ENCODE measurements around the gene NUDT8. TPM values are rescaled to one million over a fixed set of nuclear protein-coding genes. Genes with fewer than 3 reads are reported as not detected.
"Not testable (repeated sequence)": the region's sequence is repeated elsewhere in the genome, so short reads cannot be mapped to it uniquely, and the experiment has no call there.

NUDT8 gene
- total and polyA plus RNA-seq, 2 of the 8 experiments (the other 6 are each of a cell fraction or from before 2014, with no cell fraction given) = 7.2 to 8.3 TPM

- H4K8ac ChIP-seq (ENCODE audit: extremely low read depth, insufficient read depth, low read length); FAIRE-seq; H4K91ac ChIP-seq (replicated peaks; ENCODE audit: insufficient read length, low read length); H3K79me1 ChIP-seq (ENCODE audit: low read depth, low read length); DNase-seq (ENCODE audit: low read depth in 1 of 2, low spot score in 2 of 2); H2BK5ac ChIP-seq (ENCODE audit: low read depth, low read length); H2AK5ac ChIP-seq (ENCODE audit: low read depth, low read length); H3K4me1 ChIP-seq (replicated peaks in 1 of 4; ENCODE audit: control insufficient read depth in 3 of 4, insufficient read depth in 4 of 4, low read length in 3 of 4); H2AFZ ChIP-seq (ENCODE audit: low read length); H3K79me2 ChIP-seq (ENCODE audit: control insufficient read depth in 1 of 2, insufficient read depth in 2 of 2, low read length in 2 of 2); H3K9me3 ChIP-seq (ENCODE audit: insufficient read depth in 2 of 2, low read depth in 1 of 2, low read length in 1 of 2); H3K27ac ChIP-seq (ENCODE audit: low read depth, low read length); H3K27me3 ChIP-seq (replicated peaks in 1 of 4; ENCODE audit: control insufficient read depth in 3 of 4, extremely low read depth in 1 of 4, insufficient read depth in 3 of 4, low read length in 3 of 4); H3K9ac ChIP-seq (replicated peaks in 1 of 4; ENCODE audit: extremely low read depth in 1 of 4, low read depth in 3 of 4, low read length in 3 of 4); H3K14ac ChIP-seq (ENCODE audit: insufficient read length); H4K5ac ChIP-seq (ENCODE audit: insufficient read length, low read depth, low read length); H2BK120ac ChIP-seq (replicated peaks; ENCODE audit: low read depth, low read length); H3K23ac ChIP-seq (ENCODE audit: insufficient read length); H2BK12ac ChIP-seq (ENCODE audit: low read depth, low read length); H3K36me3 ChIP-seq (ENCODE audit: control insufficient read depth in 2 of 4, insufficient read depth in 4 of 4, low read length in 3 of 4); H3K23me2 ChIP-seq (ENCODE audit: low read depth, low read length); H4K20me1 ChIP-seq (replicated peaks in 1 of 2; ENCODE audit: control insufficient read depth in 1 of 2, insufficient read depth in 2 of 2, low read length in 2 of 2); H3K4ac ChIP-seq (replicated peaks; ENCODE audit: insufficient read length, low read depth, low read length); H3K56ac ChIP-seq (replicated peaks; ENCODE audit: insufficient read length, low read depth, low read length); H2BK15ac ChIP-seq (ENCODE audit: low read length); H2BK20ac ChIP-seq (ENCODE audit: low read length); H3K18ac ChIP-seq (ENCODE audit: extremely low read depth, low read length): not testable (repeated sequence)
- ChIA-PET POLR2A (ENCODE audit: partially characterized antibody) (interaction anchor here (0.8 to 10.7 kb wide), 3 partner anchors 8 to 13 kb away, joined by 3 to 194 read pairs (median 4); partner anchors contain the start of gene NUDT8), CTCF (ENCODE audit: partially characterized antibody) (interaction anchor here (0.6 kb wide), 1 partner anchor 38 kb away, joined by 3 read pairs; no protein-coding TSS in a partner anchor)
- Histone ChIP-seq H3K4me2 (ENCODE audit: insufficient read depth in 1 of 2, low read depth in 2 of 2, low read length in 2 of 2) (peak overlapping the region; percentile 46 to 77; a peak in 3 of 4 replicates), H3K4me3 (ENCODE audit: extremely low read depth in 1 of 4, insufficient read depth in 2 of 4, low read depth in 3 of 4, low read length in 4 of 4) (peak overlapping the region; percentile 71 to 88 (median 80); a peak in 7 of 8 replicates)
- TF ChIP-seq POLR2A (IDR thresholded peaks at IDR 0.05; ENCODE audit: control extremely low read depth in 1 of 2, low read depth in 2 of 2, low read length in 2 of 2) (peak; percentile 49 to 50), POLR2AphosphoS5 (IDR thresholded peaks at IDR 0.05; ENCODE audit: low read depth, low read length) (0 out of 2 replicates have a peak, but pooled peaks have one; percentile 40)
- 0% methylated on average over 3 of the region's 3 CpGs; no CpG with 5 or more reads in 1 of the 2 experiments for WGBS, 2 experiments (ENCODE audit: extremely low coverage in 1 of 2, insufficient coverage in 1 of 2, insufficient read length in 1 of 2, insufficient replicate concordance in 2 of 2, low coverage in 1 of 2, low lambda C conversion rate in 2 of 2, missing lambda C conversion rate in 1 of 2)
Observed at GRCh38 chr11:67621928-67622327, 7.8 kb downstream of the NUDT8 start.
